ENCODE results near the gene BTD.

Gene BTD

DNA sequence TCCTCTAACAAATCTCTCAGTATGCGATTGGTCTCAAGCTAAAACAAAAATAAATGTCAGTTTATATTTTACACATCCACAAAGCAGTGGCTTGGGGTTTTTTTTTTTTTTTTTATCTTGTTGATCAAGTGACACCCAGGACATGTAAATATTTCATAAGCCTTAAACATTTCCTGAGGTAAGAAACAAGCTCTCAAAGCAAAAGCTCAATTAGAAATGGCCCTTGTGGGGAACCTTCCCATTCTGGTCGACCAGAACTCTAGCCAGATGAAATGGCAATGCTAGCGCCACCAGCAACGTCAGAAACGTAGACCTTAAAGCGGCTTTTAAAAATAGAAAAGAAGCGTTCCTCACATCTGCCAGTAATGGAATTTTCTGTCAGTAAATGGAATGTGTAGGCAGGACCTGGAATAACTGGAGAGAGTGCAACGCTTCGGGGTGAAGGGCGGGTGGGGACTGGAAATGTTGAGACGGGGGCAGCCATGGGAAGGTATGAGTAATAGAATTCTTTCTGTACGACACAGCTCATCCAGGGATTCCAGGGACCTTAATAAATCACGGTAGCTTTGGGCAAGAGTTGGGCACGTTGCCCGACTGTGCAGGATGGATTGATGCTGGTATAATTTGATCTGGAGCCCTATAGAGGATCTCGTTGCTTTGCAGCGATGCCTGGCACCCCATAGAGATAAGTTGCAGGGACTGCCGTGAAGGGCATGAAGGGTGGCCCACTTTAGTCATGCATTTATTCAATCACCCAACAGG is 44.4 kb downstream of the BTD start:
- no peak for TF ChIP-seq EZH2 (IDR thresholded peaks at IDR 0.05; ENCODE audit: borderline replicate concordance, low read length)
- no peak for TF ChIP-seq CTCF (IDR thresholded peaks at IDR 0.05; ENCODE audit: low read length)
- Histone ChIP-seq H3K79me2 (ENCODE audit: insufficient read depth, low read length) (no peaks in the 10 kb centered on the region), H3F3A (ENCODE audit: insufficient read depth, low read length) (no peaks in the 10 kb centered on the region), H4K20me1 (ENCODE audit: insufficient read depth, low read length) (no peaks in the 10 kb centered on the region), H3K4me1 (ENCODE audit: insufficient read depth, low read length, severe bottlenecking) (peaks cover 15% of the 10 kb centered on the region), H3K27me3 (ENCODE audit: insufficient read depth, low read length) (no peaks in the 10 kb centered on the region), H3K27ac (ENCODE audit: low read depth, low read length, poor library complexity, severe bottlenecking) (no peak overlapping the region), H3K9ac (ENCODE audit: low read length) (no peak overlapping the region), H3K4me2 (ENCODE audit: low read length) (no peak overlapping the region), H2AFZ (ENCODE audit: low read length) (no peak overlapping the region), H3K9me2 (ENCODE audit: low read depth, low read length) (no peaks in the 10 kb centered on the region), H3K36me3 (ENCODE audit: insufficient read depth, low read length) (no peaks in the 10 kb centered on the region), H3K4me3 (ENCODE audit: low read depth, low read length, poor library complexity, severe bottlenecking) (no peak overlapping the region), H3K9me3 (ENCODE audit: low read length) (no peaks in the 10 kb centered on the region)

- Histone ChIP-seq H3K9ac (ENCODE audit: low read length) (no peak overlapping the region), H3K27me3 (ENCODE audit: insufficient read depth, low read length) (no peaks in the 10 kb centered on the region; the same call in 1 of the 2 replicates), H3K79me2 (ENCODE audit: insufficient read depth, low read length) (no peaks in the 10 kb centered on the region), H4K20me1 (ENCODE audit: insufficient read depth, low read length) (no peaks in the 10 kb centered on the region), H3K4me3 (ENCODE audit: low read depth, low read length, poor library complexity, severe bottlenecking) (no peak overlapping the region), H3K4me2 (ENCODE audit: low read length) (no peak overlapping the region; the same call in 1 of the 2 replicates), H3K27ac (ENCODE audit: low read depth, low read length, poor library complexity, severe bottlenecking) (no peak overlapping the region), H3K9me2 (ENCODE audit: low read depth, low read length) (no peaks in the 10 kb centered on the region), H3K4me1 (ENCODE audit: insufficient read depth, low read length, severe bottlenecking) (peaks cover 15% of the 10 kb centered on the region), H2AFZ (ENCODE audit: low read length) (no peak overlapping the region), H3K36me3 (ENCODE audit: insufficient read depth, low read length) (no peaks in the 10 kb centered on the region), H3F3A (ENCODE audit: insufficient read depth, low read length) (no peaks in the 10 kb centered on the region), H3K9me3 (ENCODE audit: low read length) (no peaks in the 10 kb centered on the region)
- TF ChIP-seq EZH2 (IDR thresholded peaks at IDR 0.05; ENCODE audit: borderline replicate concordance, low read length) (no peak), CTCF (IDR thresholded peaks at IDR 0.05; ENCODE audit: low read length) (no peak)
Observed at GRCh38 chr3:15646851-15647511, 45.4 kb downstream of the BTD start.

DNA sequence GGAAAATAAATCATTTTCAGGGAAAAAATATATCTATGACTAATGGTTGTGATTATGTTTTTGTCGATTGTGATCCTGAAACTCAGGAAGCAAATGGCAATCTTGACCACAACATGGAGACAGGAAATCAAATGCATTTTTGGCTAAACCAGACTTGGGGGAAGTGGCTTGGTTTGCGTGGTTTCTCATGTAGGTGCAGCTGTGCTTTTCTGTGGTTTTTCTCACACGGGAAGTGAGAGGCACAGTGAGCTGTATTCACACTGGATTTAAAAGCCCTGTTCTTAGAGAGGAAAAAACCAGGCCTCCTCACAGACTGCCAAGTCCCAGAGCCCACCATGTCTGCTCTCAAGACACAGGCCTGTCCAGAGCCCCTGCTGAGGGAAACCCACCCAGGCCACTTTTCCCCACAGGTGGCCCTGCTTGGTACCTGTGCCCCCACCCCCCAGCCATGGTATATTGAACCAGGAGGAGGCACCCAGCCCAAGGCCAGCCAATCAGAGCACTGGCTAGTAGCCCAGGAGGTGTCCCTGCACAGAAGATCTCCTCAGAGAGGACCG is 46.1 kb downstream of the BTD start:
- no peaks in the 10 kb centered on the region for H4K20me1 ChIP-seq (ENCODE audit: insufficient read depth, low read length)
- no peak overlapping the region for H3K4me3 ChIP-seq (ENCODE audit: low read depth, low read length, poor library complexity, severe bottlenecking)

More for the DNA sequence above, 46.1 kb downstream of the BTD start:
- Histone ChIP-seq H3K27ac (ENCODE audit: low read depth, low read length, poor library complexity, severe bottlenecking) (no peak overlapping the region), H3K4me1 (ENCODE audit: insufficient read depth, low read length, severe bottlenecking) (peaks cover 15% of the 10 kb centered on the region), H3K79me2 (ENCODE audit: insufficient read depth, low read length) (no peaks in the 10 kb centered on the region), H3K27me3 (ENCODE audit: insufficient read depth, low read length) (no peaks in the 10 kb centered on the region; the same call in 1 of the 2 replicates), H3K9me2 (ENCODE audit: low read depth, low read length) (no peaks in the 10 kb centered on the region), H3K36me3 (ENCODE audit: insufficient read depth, low read length) (no peaks in the 10 kb centered on the region), H3K4me2 (ENCODE audit: low read length) (no peak overlapping the region; the same call in 1 of the 2 replicates), H2AFZ (ENCODE audit: low read length) (no peak overlapping the region), H3K9ac (ENCODE audit: low read length) (no peak overlapping the region), H3F3A (ENCODE audit: insufficient read depth, low read length) (no peaks in the 10 kb centered on the region), H3K9me3 (ENCODE audit: low read length) (no peaks in the 10 kb centered on the region)
- TF ChIP-seq CTCF (IDR thresholded peaks at IDR 0.05; ENCODE audit: low read length) (no peak), EZH2 (IDR thresholded peaks at IDR 0.05; ENCODE audit: borderline replicate concordance, low read length) (no peak)

All from OCI-LY1 (cell line).